K562 (cell line): ENCODE data around the gene MAPK1IP1L.

Source experiments
- CREB3 ChIP-seq: fragments of 450-650 bp; conservative IDR thresholded peaks from 2 replicates; pipeline ENCODE4 v1.6.1; 2016; ENCODE audit warnings: missing genetic modification characterization, low read depth, mild to moderate bottlenecking, missing compliant biosample characterization, moderate library complexity
- HNRNPK ChIP-seq: fragments of 200-400 bp; formaldehyde crosslinking; IDR thresholded peaks from one replicate; pipeline ENCODE4 v1.6.1; 2018; ENCODE audit warnings: mild to moderate bottlenecking, low read depth, low read length; ENCODE audit not compliant: poor library complexity, severe bottlenecking
- JUN ChIP-seq, 2 experiments: sonication (generic) in 1 of 2; formaldehyde crosslinking in 1 of 2; IDR thresholded peaks; 2 replicates each; pipeline versions ENCODE4 v1.6.1 to v1.8.0; 2012 to 2022; ENCODE audit warnings: borderline replicate concordance in 2 of 2, mild to moderate bottlenecking in 2 of 2, improper control_type of control experiment in 1 of 2, low read depth in 1 of 2, low read length in 1 of 2, missing genetic modification reagents in 1 of 2
- PHB2 ChIP-seq: fragments of 450-650 bp; IDR thresholded peaks from 2 replicates; pipeline ENCODE4 v1.6.1; 2017; ENCODE audit warnings: low read depth
- PRPF4 ChIP-seq: fragments of 200-400 bp; formaldehyde crosslinking; IDR thresholded peaks from one replicate; pipeline ENCODE4 v1.6.1; 2017; ENCODE audit warnings: low read length, low read depth, mild to moderate bottlenecking; ENCODE audit not compliant: insufficient read depth, poor library complexity, severe bottlenecking
- TGIF2 ChIP-seq: sonication (generic); formaldehyde crosslinking; IDR thresholded peaks from 2 replicates; pipeline ENCODE4 v1.8.1; 2022; ENCODE audit warnings: mild to moderate bottlenecking, missing genetic modification reagents, moderate library complexity
- ZBTB8A ChIP-seq: fragments of 450-650 bp; IDR thresholded peaks from 2 replicates; pipeline ENCODE4 v1.6.1; 2018; ENCODE audit warnings: mild to moderate bottlenecking, moderate library complexity; ENCODE audit not compliant: partially characterized antibody

- TF ChIP-seq TGIF2 (no peak), PHB2 (no peak), CREB3 (tag) (no peak), JUN (IDR thresholded peaks at IDR 0.05; ENCODE audit: borderline replicate concordance, low read depth, low read length) (no peak), JUN (CRISPR knock-in tag; IDR thresholded peaks at IDR 0.05; ENCODE audit: borderline replicate concordance) (no peak), HNRNPK (no peak), PRPF4 (no peak), ZBTB8A (no peak)
These were observed 66.5 kb downstream of the MAPK1IP1L start for GRCh38 chr14:55117803-55118441.
